ENCODE results near the gene SYNE1. TPM values are rescaled to one million over a fixed set of nuclear protein-coding genes. Genes with fewer than 3 reads are reported as not detected.
A peak's percentile ranks its signal among the peaks of the same experiment; 100 is the strongest.

SYNE1 gene
- total RNA-seq, 4 donors from 2014 or later, result 29.1 to 51.5 (median 45.6) TPM

DNA sequence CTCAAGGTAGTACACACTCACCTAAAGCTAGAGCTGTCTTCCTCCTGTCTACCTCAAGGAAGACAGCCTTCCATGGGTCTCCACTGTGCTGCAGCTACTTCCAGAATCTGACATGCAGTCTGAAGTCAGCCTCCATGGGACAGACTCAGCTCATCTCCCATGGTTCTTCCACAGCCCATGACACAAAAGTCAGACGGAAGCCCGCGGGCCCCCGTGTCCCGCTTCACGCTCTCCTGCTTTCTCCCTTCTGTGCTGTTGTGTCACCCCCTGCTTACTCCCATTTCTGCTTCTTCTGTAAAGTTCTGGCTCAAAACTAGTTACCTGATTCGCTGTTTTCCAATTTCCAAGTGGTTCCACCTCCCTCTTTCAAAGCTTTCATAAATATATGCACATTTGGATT lies 184.5 kb downstream of the SYNE1 start:
- no peaks in the 10 kb centered on the region for H3K27me3 ChIP-seq
- H3K27ac ChIP-seq, result no peak overlapping the region
- H3K4me1 ChIP-seq, result no peaks in the 10 kb centered on the region
- in situ Hi-C loops (cut with MboI; ENCODE audit: low sequenced_read_pairs in 4 of 4) (no loop called here), intact Hi-C loops (cut with DNase I; ENCODE audit: low total_unique reads) (no loop called here)
- no peak for DNase-seq
- no peaks in the 10 kb centered on the region for H3K36me3 ChIP-seq
- TF ChIP-seq POLR2A (IDR thresholded peaks at IDR 0.05), result no peak
- no peak for TF ChIP-seq CTCF (IDR thresholded peaks at IDR 0.05 in 4 of 5, conservative IDR thresholded peaks at IDR 0.05 in 1 of 5)
- no peaks in the 10 kb centered on the region for H3K9me3 ChIP-seq
- H3K4me3 ChIP-seq, result no peak overlapping the region
- ATAC-seq, result no peak

GRCh38 chr6:152450519-152450918 lies 186.6 kb downstream of the SYNE1 start:
- Histone ChIP-seq H3K9me3 (no peaks in the 10 kb centered on the region), H3K4me1 (no peaks in the 10 kb centered on the region), H3K4me3 (no peak overlapping the region), H3K27me3 (no peaks in the 10 kb centered on the region), H3K36me3 (no peaks in the 10 kb centered on the region), H3K27ac (no peak overlapping the region)
- TF ChIP-seq POLR2A (IDR thresholded peaks at IDR 0.05) (no peak), CTCF (IDR thresholded peaks at IDR 0.05 in 4 of 5, conservative IDR thresholded peaks at IDR 0.05 in 1 of 5) (no peak)
- ATAC-seq, result no peak
- no peak for DNase-seq
- in situ Hi-C loops (cut with MboI; ENCODE audit: low sequenced_read_pairs in 4 of 4), result no loop called here
- intact Hi-C loops (cut with DNase I; ENCODE audit: low total_unique reads), result no loop called here

- in situ Hi-C loops (cut with MboI; ENCODE audit: low sequenced_read_pairs in 4 of 4), result no loop called here
- ATAC-seq (no peak), DNase-seq (no peak)
- no peaks in the 10 kb centered on the region for H3K9me3 ChIP-seq
- H3K27me3 ChIP-seq, result no peaks in the 10 kb centered on the region
- H3K36me3 ChIP-seq, result no peaks in the 10 kb centered on the region
- H3K4me3 ChIP-seq, result no peak overlapping the region
- TF ChIP-seq CTCF (IDR thresholded peaks at IDR 0.05 in 4 of 5, conservative IDR thresholded peaks at IDR 0.05 in 1 of 5) (no peak), POLR2A (IDR thresholded peaks at IDR 0.05) (no peak)
- intact Hi-C loops (cut with DNase I; ENCODE audit: low total_unique reads), result no loop called here
- no peak overlapping the region for H3K27ac ChIP-seq
- no peaks in the 10 kb centered on the region for H3K4me1 ChIP-seq
These were observed 195.3 kb downstream of the SYNE1 start for GRCh38 chr6:152441902-152442301.

DNA sequence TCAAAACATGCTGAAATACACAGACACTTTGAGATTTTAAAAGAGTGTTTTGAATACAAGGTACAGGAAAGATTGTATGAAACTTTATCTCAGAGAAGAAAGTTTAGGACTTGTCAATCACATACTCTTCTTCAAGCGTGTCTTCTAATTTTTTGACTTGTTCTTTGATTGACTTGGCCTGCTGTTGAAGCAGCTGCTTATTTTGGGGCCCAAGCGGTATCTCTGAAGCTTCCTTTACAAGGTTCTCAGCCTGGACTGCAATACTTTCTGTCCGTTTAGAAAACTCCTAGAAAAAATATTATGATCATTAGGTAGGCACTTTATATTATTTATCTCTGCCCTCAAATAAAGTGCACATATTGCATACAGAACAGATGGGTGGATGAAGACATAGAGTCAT lies 201.3 kb downstream of the SYNE1 start:
- Histone ChIP-seq H3K9me3 (no peaks in the 10 kb centered on the region), H3K36me3 (no peaks in the 10 kb centered on the region), H3K27me3 (no peaks in the 10 kb centered on the region), H3K4me3 (no peak overlapping the region), H3K27ac (no peak overlapping the region), H3K4me1 (no peaks in the 10 kb centered on the region)
- DNase-seq (no peak), ATAC-seq (no peak)
- in situ Hi-C loops (cut with MboI; ENCODE audit: low sequenced_read_pairs in 4 of 4) (no loop called here), intact Hi-C loops (cut with DNase I; ENCODE audit: low total_unique reads) (no loop called here)
- no peak for TF ChIP-seq POLR2A (IDR thresholded peaks at IDR 0.05)
- TF ChIP-seq CTCF (IDR thresholded peaks at IDR 0.05 in 4 of 5, conservative IDR thresholded peaks at IDR 0.05 in 1 of 5), result no peak

- no peak for TF ChIP-seq POLR2A (IDR thresholded peaks at IDR 0.05)
- no peak for TF ChIP-seq CTCF (IDR thresholded peaks at IDR 0.05 in 4 of 5, conservative IDR thresholded peaks at IDR 0.05 in 1 of 5)
- Histone ChIP-seq H3K27me3 (no peaks in the 10 kb centered on the region), H3K4me3 (no peak overlapping the region), H3K36me3 (no peaks in the 10 kb centered on the region), H3K27ac (no peak overlapping the region), H3K4me1 (no peaks in the 10 kb centered on the region), H3K9me3 (no peaks in the 10 kb centered on the region)
- DNase-seq (no peak), ATAC-seq (peak in 1 of 2 donors; percentile 47)
- intact Hi-C loops (cut with DNase I; ENCODE audit: low total_unique reads) (no loop called here), in situ Hi-C loops (cut with MboI; ENCODE audit: low sequenced_read_pairs in 4 of 4) (no loop called here)
These were observed 204.4 kb downstream of the SYNE1 start for GRCh38 chr6:152432758-152433157.
